Endothelial cell of umbilical vein (primary cell): ENCODE data around the gene TBRG1. TPM values are rescaled to one million over a fixed set of nuclear protein-coding genes. Genes with fewer than 3 reads are reported as not detected.

Source experiments
- BruUV-seq: library from RNA; stranded (reverse); fragments of 400-500 nt; replicated peaks from 2 replicates; lab custom pipeline; 2021; lab: Mats Ljungman, UMichigan
- CTCF ChIA-PET: fragments of 300-600, 350-600 bp; sonication (Branson Sonifier 250); formaldehyde crosslinking; loops from one replicate; lab custom pipeline; 2021; ENCODE audit warnings: antibody characterized with exemption, inconsistent platforms; lab: Charles Lee
- POLR2A ChIA-PET: fragments of 300-600, 350-600 bp; sonication (Branson Sonifier 250); formaldehyde crosslinking; loops from one replicate; lab custom pipeline; 2021; ENCODE audit warnings: antibody characterized with exemption, inconsistent platforms; lab: Charles Lee
- DNase-seq: peaks from one replicate; pipeline ENCODE4 v3.0.0-alpha.2; 2011; ENCODE audit warnings: low read depth, low spot score
- FAIRE-seq: peaks from 2 replicates; lab custom pipeline; 2011; peaks lifted over from hg19 to GRCh38; lab: Jason Lieb, UNC
- H2AFZ ChIP-seq: 2 replicates; pipeline ENCODE4 v1.6.0; 2012; ENCODE audit warnings: low read depth, low read length, control low read depth, inconsistent platforms
- H3K27ac ChIP-seq: 2 replicates; pipeline ENCODE4 v1.5.1; 2011; ENCODE audit warnings: low read depth, mild to moderate bottlenecking, control low read depth, low read length, moderate library complexity; ENCODE audit not compliant: insufficient read depth
- H3K27me3 ChIP-seq, 2 experiments: 2 replicates each; pipeline versions ENCODE4 v1.6.0 to v1.6.1; 2011; ENCODE audit warnings: low read length in 2 of 2, mixed read lengths in 1 of 2; ENCODE audit not compliant: control insufficient read depth in 2 of 2, insufficient read depth in 2 of 2
- H3K36me3 ChIP-seq, 2 experiments: 2 replicates in 1 of 2; 3 replicates in 1 of 2; pipeline ENCODE4 v1.5.1; 2011; ENCODE audit warnings: low read length in 2 of 2, mild to moderate bottlenecking in 1 of 2, moderate library complexity in 1 of 2; ENCODE audit not compliant: control insufficient read depth in 2 of 2, insufficient read depth in 2 of 2; ENCODE audit errors: extremely low read depth in 1 of 2
- H3K4me1 ChIP-seq: 3 replicates; pipeline ENCODE4 v1.5.1; 2011; ENCODE audit warnings: mild to moderate bottlenecking, low read length; ENCODE audit not compliant: control insufficient read depth, insufficient read depth; ENCODE audit errors: extremely low read depth
- H3K4me2 ChIP-seq: 2 replicates; pipeline ENCODE4 v1.6.1; 2011; ENCODE audit warnings: low read length, control low read depth, mixed read lengths; ENCODE audit not compliant: insufficient read depth
- H3K4me3 ChIP-seq, 3 experiments: fragments of 200-600 bp in 1 of 3; sonication (generic), shearing (Covaris generic) in 1 of 3; replicated peaks in 1 of 3; 2 replicates each; pipeline ENCODE4 v1.5.1; 2011 to 2016; ENCODE audit warnings: control low read depth in 3 of 3, low read length in 3 of 3, mild to moderate bottlenecking in 2 of 3, inconsistent platforms in 1 of 3, low read depth in 1 of 3, moderate library complexity in 1 of 3; ENCODE audit not compliant: insufficient read depth in 1 of 3
- H3K79me2 ChIP-seq: 2 replicates; pipeline ENCODE4 v1.6.0; 2012; ENCODE audit warnings: low read length, inconsistent platforms; ENCODE audit not compliant: control insufficient read depth, insufficient read depth
- H3K9ac ChIP-seq: replicated peaks from 2 replicates; pipeline ENCODE3; 2011; ENCODE audit warnings: low read length, control low read depth; ENCODE audit not compliant: insufficient read depth; ENCODE audit errors: extremely low read depth
- H3K9me1 ChIP-seq: replicated peaks from 3 replicates; pipeline ENCODE4 v1.6.0; 2011; ENCODE audit warnings: mild to moderate bottlenecking, low read length; ENCODE audit not compliant: control insufficient read depth, insufficient read depth; ENCODE audit errors: extremely low read depth
- H3K9me3 ChIP-seq: replicated peaks from 2 replicates; pipeline ENCODE4 v1.5.1; 2012; ENCODE audit warnings: low read length, inconsistent platforms; ENCODE audit not compliant: control insufficient read depth, insufficient read depth
- H4K20me1 ChIP-seq: replicated peaks from 2 replicates; pipeline ENCODE3; 2011; ENCODE audit warnings: mild to moderate bottlenecking, low read length; ENCODE audit not compliant: control insufficient read depth, insufficient read depth; ENCODE audit errors: extremely low read depth
- EZH2 ChIP-seq: IDR thresholded peaks from 2 replicates; pipeline ENCODE4 v1.6.1; 2012; ENCODE audit warnings: borderline replicate concordance, low read depth, mild to moderate bottlenecking, moderate library complexity, low read length, inconsistent platforms; ENCODE audit not compliant: severe bottlenecking
- FOS ChIP-seq: IDR thresholded peaks from 2 replicates; pipeline ENCODE4 v1.6.1; 2011; ENCODE audit warnings: mild to moderate bottlenecking, low read length, moderate library complexity, borderline replicate concordance; ENCODE audit not compliant: insufficient read depth
- GATA2 ChIP-seq: IDR thresholded peaks from 2 replicates; pipeline ENCODE4 v1.7.0; 2011; ENCODE audit warnings: low read depth, mild to moderate bottlenecking, moderate library complexity, mixed read lengths, low read length; ENCODE audit not compliant: insufficient read length, insufficient read depth
- JUN ChIP-seq: IDR thresholded peaks from 2 replicates; pipeline ENCODE4 v1.6.1; 2011; ENCODE audit warnings: borderline replicate concordance, low read depth; ENCODE audit not compliant: insufficient read length, insufficient read depth
- MYC ChIP-seq: IDR thresholded peaks from one replicate; pipeline ENCODE4 v1.6.1; 2011; ENCODE audit warnings: mild to moderate bottlenecking, low read depth, low read length
- POLR2A ChIP-seq: IDR thresholded peaks from 2 replicates; pipeline ENCODE4 v1.6.1; 2012; ENCODE audit warnings: low read depth, mild to moderate bottlenecking, control low read depth, low read length
- POLR2AphosphoS5 ChIP-seq: IDR thresholded peaks from 2 replicates; pipeline ENCODE4 v1.6.1; 2012; ENCODE audit warnings: low read depth, mild to moderate bottlenecking, control low read depth, low read length, moderate library complexity; ENCODE audit not compliant: insufficient read depth
- dilution Hi-C: fragments of 300-500 bp; cut with MboI; formaldehyde crosslinking; loops from one replicate; pipeline ENCODE4 v1.15.0; 2019; ENCODE audit warnings: low sequenced_read_pairs; ENCODE audit not compliant: extremely low pct_ligation_motif_present
- intact Hi-C: fragments of 100-400 bp; cut with micrococcal nuclease; formaldehyde crosslinking; loops from one replicate; pipeline ENCODE4 v1.10.0; 2022
- polyA plus RNA-seq, 4 experiments: library from polyadenylated mRNA; depleted of rRNA in 3 of 4; stranded (reverse) in 3 of 4; unstranded in 1 of 4; fragments of >200 nt; gene quantifications; 2 replicates each; pipeline versions ENCODE4 v1.2.1 to v1.2.3, GENCODE V29; 2011 to 2012; ENCODE audit warnings: missing spikeins in 1 of 4
- total RNA-seq: library from RNA; stranded (reverse); gene quantifications from 2 replicates; pipeline ENCODE4 v1.2.3, GENCODE V29; 2021
- TF ChIP-seq, protein P1 (sequence below), 2 donors: IDR thresholded peaks; 1 replicate in 1 of 2; 2 replicates in 1 of 2; pipeline ENCODE4 v1.5.1; 2011; ENCODE audit warnings: low read length in 2 of 2, mild to moderate bottlenecking in 2 of 2, moderate library complexity in 2 of 2, control low read depth in 1 of 2, inconsistent platforms in 1 of 2, low read depth in 1 of 2; ENCODE audit not compliant: insufficient read depth in 1 of 2; ENCODE audit errors: extremely low read depth in 1 of 2
- TF ChIP-seq, protein P2 (sequence below): IDR thresholded peaks from 2 replicates; pipeline ENCODE4 v1.6.1; 2011; ENCODE audit not compliant: insufficient read depth, insufficient read length

The TBRG1 gene
- total and polyA plus RNA-seq, 2 donors (not counting 3 experiments of a cell fraction or from before 2014, with no cell fraction given), result 22.4 to 29.6 TPM

DNA sequence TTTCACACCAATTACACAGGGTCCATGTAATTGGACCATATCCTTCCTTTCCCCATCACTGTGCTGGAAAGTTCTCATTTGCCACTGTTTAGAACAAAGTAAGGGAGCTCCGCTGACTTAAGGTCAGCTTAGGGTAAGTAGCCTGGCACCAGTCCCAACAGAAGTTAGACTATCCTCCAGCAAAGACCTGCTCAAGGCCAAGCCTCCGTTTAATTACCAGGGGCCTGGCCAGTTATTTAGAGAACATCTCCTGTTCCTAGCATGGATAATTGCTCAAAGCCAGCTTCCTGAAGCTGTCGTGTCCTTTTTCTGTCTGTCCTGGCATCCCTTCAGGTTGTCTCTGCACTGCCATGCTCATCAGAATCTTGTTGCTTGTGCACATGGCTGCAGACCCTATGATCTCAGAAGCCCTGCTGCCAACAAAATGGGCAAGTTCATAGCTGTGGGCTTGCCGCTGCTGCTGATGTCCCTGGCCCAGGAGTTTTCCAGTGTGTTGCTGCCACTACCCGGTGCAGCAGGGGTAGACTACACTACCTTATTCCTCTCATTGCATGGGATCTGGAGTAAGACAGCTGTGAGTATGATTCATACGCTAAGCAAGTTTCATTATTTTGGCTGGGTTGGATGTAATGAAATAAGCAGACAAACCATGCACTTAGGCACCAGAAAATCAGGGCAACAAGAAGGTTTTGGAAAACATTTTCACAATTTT, 44.8 kb upstream of the TBRG1 start:
- no peaks in the 10 kb centered on the region for H3K4me1 ChIP-seq
- intact Hi-C loops (no loop called here), dilution Hi-C loops (no loop called here)
- H3K27me3 ChIP-seq, result peaks cover 2 to 8% of the 10 kb centered on the region in 2 experiments
- no peak overlapping the region for H3K27ac ChIP-seq
- no peaks in the 10 kb centered on the region for H3K36me3 ChIP-seq
- no peaks in the 10 kb centered on the region for H3K9me3 ChIP-seq
- ChIA-PET POLR2A (no interaction called here), CTCF (interaction anchor here (1.3 to 1.5 kb wide), 2 partner anchors 161 to 174 kb away, joined by 3 to 6 read pairs; no protein-coding TSS in a partner anchor)
- no peak overlapping the region for H3K9ac ChIP-seq
- no peaks in the 10 kb centered on the region for H3K9me1 ChIP-seq
- TF ChIP-seq POLR2A, result no peak
- TF ChIP-seq, protein P1, sequence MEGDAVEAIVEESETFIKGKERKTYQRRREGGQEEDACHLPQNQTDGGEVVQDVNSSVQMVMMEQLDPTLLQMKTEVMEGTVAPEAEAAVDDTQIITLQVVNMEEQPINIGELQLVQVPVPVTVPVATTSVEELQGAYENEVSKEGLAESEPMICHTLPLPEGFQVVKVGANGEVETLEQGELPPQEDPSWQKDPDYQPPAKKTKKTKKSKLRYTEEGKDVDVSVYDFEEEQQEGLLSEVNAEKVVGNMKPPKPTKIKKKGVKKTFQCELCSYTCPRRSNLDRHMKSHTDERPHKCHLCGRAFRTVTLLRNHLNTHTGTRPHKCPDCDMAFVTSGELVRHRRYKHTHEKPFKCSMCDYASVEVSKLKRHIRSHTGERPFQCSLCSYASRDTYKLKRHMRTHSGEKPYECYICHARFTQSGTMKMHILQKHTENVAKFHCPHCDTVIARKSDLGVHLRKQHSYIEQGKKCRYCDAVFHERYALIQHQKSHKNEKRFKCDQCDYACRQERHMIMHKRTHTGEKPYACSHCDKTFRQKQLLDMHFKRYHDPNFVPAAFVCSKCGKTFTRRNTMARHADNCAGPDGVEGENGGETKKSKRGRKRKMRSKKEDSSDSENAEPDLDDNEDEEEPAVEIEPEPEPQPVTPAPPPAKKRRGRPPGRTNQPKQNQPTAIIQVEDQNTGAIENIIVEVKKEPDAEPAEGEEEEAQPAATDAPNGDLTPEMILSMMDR (IDR thresholded peaks at IDR 0.05; ENCODE audit: extremely low read depth in 1 of 2, insufficient read depth in 1 of 2, low read depth in 1 of 2, low read length in 2 of 2), result no peak
- TF ChIP-seq, protein P2, sequence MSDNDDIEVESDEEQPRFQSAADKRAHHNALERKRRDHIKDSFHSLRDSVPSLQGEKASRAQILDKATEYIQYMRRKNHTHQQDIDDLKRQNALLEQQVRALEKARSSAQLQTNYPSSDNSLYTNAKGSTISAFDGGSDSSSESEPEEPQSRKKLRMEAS, result no peak
- no peak for TF ChIP-seq FOS
- TF ChIP-seq EZH2, result no peak
- TF ChIP-seq JUN, result no peak
- TF ChIP-seq GATA2, result no peak
- no peak for TF ChIP-seq POLR2AphosphoS5
- TF ChIP-seq MYC, result no peak
- FAIRE-seq, result no peak
- no peak overlapping the region for H3K4me3 ChIP-seq
- no peak overlapping the region for H2AFZ ChIP-seq
- no peak overlapping the region for H3K4me2 ChIP-seq
- no peaks in the 10 kb centered on the region for H4K20me1 ChIP-seq
- DNase-seq, result no peak
- H3K79me2 ChIP-seq, result no peaks in the 10 kb centered on the region
- no TSS peak for BruUV-seq
